ENCODE data around the gene RILPL2.
"Not testable (repeated sequence)": the region's sequence is repeated elsewhere in the genome, so short reads cannot be mapped to it uniquely, and the experiment has no call there.

The RILPL2 gene

GRCh38 chr12:123436017-123436964 lies at the start of gene RILPL2:
TSS of gene RILPL2 (minus strand) at chr12:123436684. CDS start at chr12:123436420, 264 bp downstream.
- peak; percentile 89 to 91 (median 90) for DNase-seq (ENCODE audit: low read depth in 3 of 3)

- DNase-seq (ENCODE audit: low read depth in 3 of 3), result no peak
Observed at GRCh38 chr12:123485756-123486155, 49.3 kb upstream of the RILPL2 start.

- DNase-seq (ENCODE audit: low read depth in 3 of 3), result no peak
Observed at GRCh38 chr12:123483602-123484248, 47.2 kb upstream of the RILPL2 start.

GRCh38 chr12:123482876-123483275 lies 46.4 kb upstream of the RILPL2 start:
- no peak for DNase-seq (ENCODE audit: low read depth in 3 of 3)

- DNase-seq (ENCODE audit: low read depth in 3 of 3), result not testable (repeated sequence)
Observed at GRCh38 chr12:123481251-123481650, 44.8 kb upstream of the RILPL2 start.

GRCh38 chr12:123479442-123480180 lies 43.1 kb upstream of the RILPL2 start:
- no peak for DNase-seq (ENCODE audit: low read depth in 3 of 3)

GRCh38 chr12:123478762-123479161 lies 42.3 kb upstream of the RILPL2 start:
- DNase-seq (ENCODE audit: low read depth in 3 of 3), result no peak

GRCh38 chr12:123478069-123478468 lies 41.6 kb upstream of the RILPL2 start:
- DNase-seq (ENCODE audit: low read depth in 3 of 3), result no peak

GRCh38 chr12:123475246-123475703 lies 38.8 kb upstream of the RILPL2 start:
- DNase-seq (ENCODE audit: low read depth in 3 of 3), result no peak

GRCh38 chr12:123474485-123475245 lies 38.2 kb upstream of the RILPL2 start:
- no peak for DNase-seq (ENCODE audit: low read depth in 3 of 3)

GRCh38 chr12:123472438-123472849 lies 36.0 kb upstream of the RILPL2 start:
- DNase-seq (ENCODE audit: low read depth in 3 of 3), result no peak

- no peak for DNase-seq (ENCODE audit: low read depth in 3 of 3)
Observed at GRCh38 chr12:123471374-123472068, 35.0 kb upstream of the RILPL2 start.

- no peak for DNase-seq (ENCODE audit: low read depth in 3 of 3)
Observed at GRCh38 chr12:123469978-123470377, 33.5 kb upstream of the RILPL2 start.

GRCh38 chr12:123468786-123469185 lies 32.3 kb upstream of the RILPL2 start:
- no peak for DNase-seq (ENCODE audit: low read depth in 3 of 3)

- no peak for DNase-seq (ENCODE audit: low read depth in 3 of 3)
Observed at GRCh38 chr12:123465084-123465483, 28.6 kb upstream of the RILPL2 start.

- DNase-seq (ENCODE audit: low read depth in 3 of 3), result not testable (repeated sequence)
Observed at GRCh38 chr12:123463174-123463573, 26.7 kb upstream of the RILPL2 start.

GRCh38 chr12:123457980-123458779 lies 21.7 kb upstream of the RILPL2 start, which contains the start of gene SNRNP35:
TSS of gene SNRNP35 (plus strand) at chr12:123458139. CDS start at chr12:123465541, 7,402 bp downstream.
- peak; percentile 62 to 67 (median 64) for DNase-seq (ENCODE audit: low read depth in 3 of 3)

GRCh38 chr12:123453165-123453564 lies 16.7 kb upstream of the RILPL2 start:
- no peak for DNase-seq (ENCODE audit: low read depth in 3 of 3)

- DNase-seq (ENCODE audit: low read depth in 3 of 3), result not testable (repeated sequence)
Observed at GRCh38 chr12:123452276-123452550, 15.7 kb upstream of the RILPL2 start.

- no peak for DNase-seq (ENCODE audit: low read depth in 3 of 3)
Observed at GRCh38 chr12:123450636-123451035, 14.2 kb upstream of the RILPL2 start.

All from stimulated activated CD4-positive, alpha-beta T cell treated with anti-CD3 and anti-CD28 coated beads, TNF-alpha, amount 100 ng/mL, for 48 hours (primary cell).